ENCODE data around the gene HEATR3. TPM values are rescaled to one million over a fixed set of nuclear protein-coding genes. Genes with fewer than 3 reads are reported as not detected.

HEATR3 gene
- total and polyA plus RNA-seq, 2 of the 13 experiments (the other 11 are each of a cell fraction or from before 2014, with no cell fraction given): 22.4 to 52.4 TPM

- no peaks in the 10 kb centered on the region for H3K9me3 ChIP-seq (ENCODE audit: low read length)
- ATAC-seq (peak; percentile 81), FAIRE-seq (peak; percentile 83), DNase-seq (ENCODE audit: low spot score) (peak; percentile 93)
- H3K36me3 ChIP-seq (replicated peaks in 1 of 2; ENCODE audit: control insufficient read depth in 1 of 2, insufficient read depth in 2 of 2, low read length in 2 of 2): peaks cover 1 to 23% of the 10 kb centered on the region in 2 experiments; a peak in 4 of 5 replicates
- no peaks in the 10 kb centered on the region for H3K79me2 ChIP-seq (ENCODE audit: insufficient read depth, low read length)
- ChIA-PET POLR2A (interaction anchor here (2.7 to 2.8 kb wide), 2 partner anchors 11 to 30 kb away, joined by 17 to 24 read pairs; partner anchors contain the start of genes CNEP1R1 and HEATR3), CTCF (ENCODE audit: low intra/inter-chr PET ratio, low total read pairs) (no interaction called here)
- H3K4me1 ChIP-seq (ENCODE audit: insufficient read depth, low read length): peaks cover 69% of the 10 kb centered on the region
- no peaks in the 10 kb centered on the region for H3K27me3 ChIP-seq (ENCODE audit: control insufficient read depth in 1 of 2, insufficient read depth in 2 of 2, low read length in 2 of 2)
- H3K27ac ChIP-seq (ENCODE audit: extremely low read length, insufficient read depth, low read length): peak overlapping the region; percentile 81
- intact Hi-C loops (cut with micrococcal nuclease; ENCODE audit: unreplicated experiment): loop anchor here (1.0 kb wide), 2 partner anchors 10 to 30 kb away; partner anchors contain the start of genes CNEP1R1 and HEATR3
- H3K4me2 ChIP-seq (ENCODE audit: low read depth, low read length): peak overlapping the region; percentile 50
- BruUV-seq (replicated peaks): no TSS peak
- no peaks in the 10 kb centered on the region for H4K20me1 ChIP-seq (ENCODE audit: insufficient read depth, low read length)
- H2AFZ ChIP-seq (ENCODE audit: low read length): no peak overlapping the region
- in situ Hi-C loops (cut with HindIII; ENCODE audit: extremely low pct_ligation_motif_present, low pct_unique_long_range_greater_than_20kb): loop anchor here (25.0 kb wide), 1 partner anchor 327 kb away; the partner anchor contains the start of gene BRD7
- under 1% methylated on average over 3 of the region's 3 CpGs for WGBS (ENCODE audit: low lambda C conversion rate)
- H3K9ac ChIP-seq (ENCODE audit: insufficient read depth, low read depth, low read length): peak overlapping the region; percentile 25; the same call in 1 of the 2 replicates
- peak overlapping the region in 2 of 3 experiments; percentile 24 to 32; a peak in 1 of 6 replicates for H3K4me3 ChIP-seq (replicated peaks in 1 of 3; ENCODE audit: insufficient read depth in 1 of 3, low read depth in 2 of 3, low read length in 3 of 3)
- no peak for TF ChIP-seq CCAR2 (optimal IDR thresholded peaks at IDR 0.05; ENCODE audit: low read depth, low read length)
- no peak for TF ChIP-seq SP5 (CRISPR knock-in tag; IDR thresholded peaks at IDR 0.05; ENCODE audit: borderline replicate concordance, low read depth)
- no peak for TF ChIP-seq ZNF558 (CRISPR knock-in tag; IDR thresholded peaks at IDR 0.05; ENCODE audit: borderline replicate concordance)
- no peak for TF ChIP-seq MXD4 (CRISPR knock-in tag; IDR thresholded peaks at IDR 0.05)
- peak; percentile 95 for TF ChIP-seq FOXJ3 (CRISPR knock-in tag; IDR thresholded peaks at IDR 0.05; ENCODE audit: borderline replicate concordance)
- no peak; the same call in 1 of the 2 replicates for TF ChIP-seq KLF12 (CRISPR knock-in tag; IDR thresholded peaks at IDR 0.05; ENCODE audit: borderline replicate concordance)
- TF ChIP-seq TFAP4 (IDR thresholded peaks at IDR 0.05; ENCODE audit: borderline replicate concordance, low read depth): peak; percentile 56; the same call in 1 of the 2 replicates
- no peak for TF ChIP-seq MTERF4 (CRISPR knock-in tag; IDR thresholded peaks at IDR 0.05)
- TF ChIP-seq ARID4A (CRISPR knock-in tag; IDR thresholded peaks at IDR 0.05; ENCODE audit: borderline replicate concordance): peak; percentile 30; the same call in 1 of the 2 replicates
- TF ChIP-seq SETDB1 (CRISPR knock-in tag; IDR thresholded peaks at IDR 0.05; ENCODE audit: borderline replicate concordance): no peak
- no peak for TF ChIP-seq ZNF709 (CRISPR knock-in tag; IDR thresholded peaks at IDR 0.05)
- no peak for TF ChIP-seq THYN1 (CRISPR knock-in tag; IDR thresholded peaks at IDR 0.05; ENCODE audit: borderline replicate concordance, low read depth)
- no peak for TF ChIP-seq ZNF598 (CRISPR knock-in tag; IDR thresholded peaks at IDR 0.05; ENCODE audit: borderline replicate concordance)
- TF ChIP-seq ATF7 (IDR thresholded peaks at IDR 0.05): peak; percentile 38
- no peak; the same call in 1 of the 2 replicates for TF ChIP-seq ATF7 (CRISPR knock-in tag; IDR thresholded peaks at IDR 0.05)
- no peak for TF ChIP-seq SATB2 (CRISPR knock-in tag; IDR thresholded peaks at IDR 0.05)
- TF ChIP-seq MYC (CRISPR knock-in tag; IDR thresholded peaks at IDR 0.05; ENCODE audit: borderline replicate concordance): no peak
Observed at GRCh38 chr16:50035468-50035992, 30.2 kb upstream of the HEATR3 start.

Measured in HepG2 (cell line).